ENCODE results near the gene PLA2G5.

PLA2G5 gene

GRCh38 chr1:20078711-20079110 lies 8.7 kb downstream of the PLA2G5 start:
- no peak for TF ChIP-seq GATA2 (IDR thresholded peaks at IDR 0.05; ENCODE audit: low read depth, low read length)
- TF ChIP-seq GATA3 (IDR thresholded peaks at IDR 0.05; ENCODE audit: low read depth, low read length): no peak

GRCh38 chr1:20079661-20080305 lies 9.8 kb downstream of the PLA2G5 start:
- TF ChIP-seq GATA3 (IDR thresholded peaks at IDR 0.05; ENCODE audit: low read depth, low read length) (no peak), GATA2 (IDR thresholded peaks at IDR 0.05; ENCODE audit: low read depth, low read length) (no peak)

GRCh38 chr1:20080441-20081352 lies 10.7 kb downstream of the PLA2G5 start:
- no peak for TF ChIP-seq GATA2 (IDR thresholded peaks at IDR 0.05; ENCODE audit: low read depth, low read length)

GRCh38 chr1:20081353-20081810 lies 11.4 kb downstream of the PLA2G5 start:
- no peak for TF ChIP-seq GATA3 (IDR thresholded peaks at IDR 0.05; ENCODE audit: low read depth, low read length)
- no peak for TF ChIP-seq GATA2 (IDR thresholded peaks at IDR 0.05; ENCODE audit: low read depth, low read length)

- no peak for TF ChIP-seq GATA3 (IDR thresholded peaks at IDR 0.05; ENCODE audit: low read depth, low read length)
- peak; percentile 64 for TF ChIP-seq GATA2 (IDR thresholded peaks at IDR 0.05; ENCODE audit: low read depth, low read length)
Measured at GRCh38 chr1:20082772-20083171, 12.8 kb downstream of the PLA2G5 start.

GRCh38 chr1:20083178-20083944 lies 13.4 kb downstream of the PLA2G5 start:
- TF ChIP-seq GATA3 (IDR thresholded peaks at IDR 0.05; ENCODE audit: low read depth, low read length): no peak
- TF ChIP-seq GATA2 (IDR thresholded peaks at IDR 0.05; ENCODE audit: low read depth, low read length): no peak

- no peak for TF ChIP-seq GATA2 (IDR thresholded peaks at IDR 0.05; ENCODE audit: low read depth, low read length)
- no peak for TF ChIP-seq GATA3 (IDR thresholded peaks at IDR 0.05; ENCODE audit: low read depth, low read length)
Measured at GRCh38 chr1:20086800-20087199, 16.8 kb downstream of the PLA2G5 start.

- no peak for TF ChIP-seq GATA3 (IDR thresholded peaks at IDR 0.05; ENCODE audit: low read depth, low read length)
Measured at GRCh38 chr1:20087668-20088067, 17.7 kb downstream of the PLA2G5 start.

- TF ChIP-seq GATA2 (IDR thresholded peaks at IDR 0.05; ENCODE audit: low read depth, low read length) (no peak), GATA3 (IDR thresholded peaks at IDR 0.05; ENCODE audit: low read depth, low read length) (no peak)
Measured at GRCh38 chr1:20089328-20090077, 19.5 kb downstream of the PLA2G5 start.

GRCh38 chr1:20090119-20090518 lies 20.1 kb downstream of the PLA2G5 start:
- TF ChIP-seq GATA3 (IDR thresholded peaks at IDR 0.05; ENCODE audit: low read depth, low read length) (no peak), GATA2 (IDR thresholded peaks at IDR 0.05; ENCODE audit: low read depth, low read length) (no peak)

GRCh38 chr1:20090641-20091040 lies 20.6 kb downstream of the PLA2G5 start:
- TF ChIP-seq GATA3 (IDR thresholded peaks at IDR 0.05; ENCODE audit: low read depth, low read length) (no peak), GATA2 (IDR thresholded peaks at IDR 0.05; ENCODE audit: low read depth, low read length) (no peak)

GRCh38 chr1:20093303-20093702 lies 23.3 kb downstream of the PLA2G5 start:
- TF ChIP-seq GATA2 (IDR thresholded peaks at IDR 0.05; ENCODE audit: low read depth, low read length): no peak
- TF ChIP-seq GATA3 (IDR thresholded peaks at IDR 0.05; ENCODE audit: low read depth, low read length): no peak

- TF ChIP-seq GATA3 (IDR thresholded peaks at IDR 0.05; ENCODE audit: low read depth, low read length) (no peak), GATA2 (IDR thresholded peaks at IDR 0.05; ENCODE audit: low read depth, low read length) (no peak)
Measured at GRCh38 chr1:20093940-20094391, 24.0 kb downstream of the PLA2G5 start.
